WTC11 (cell line): ENCODE data around the gene PPP1R12B. TPM values are rescaled to one million over a fixed set of nuclear protein-coding genes. Genes with fewer than 3 reads are reported as not detected.
"Not testable (repeated sequence)": the region's sequence is repeated elsewhere in the genome, so short reads cannot be mapped to it uniquely, and the experiment has no call there.

Source experiments
- ATAC-seq: fragments of 200-7000 bp; cut with Tn5 transposase; 2 replicates; pipeline ENCODE4 v1.10.0; 2021; ENCODE audit warnings: mild to moderate bottlenecking, moderate library complexity
- CTCF ChIA-PET: fragments of 300-600 bp; sonication (Branson Sonifier 250); formaldehyde crosslinking; loops from one replicate; lab custom pipeline; 2021; ENCODE audit warnings: antibody characterized with exemption; lab: Charles Lee
- POLR2A ChIA-PET: fragments of 350-600 bp; sonication (Branson Sonifier 250); formaldehyde crosslinking; loops from one replicate; lab custom pipeline; 2021; ENCODE audit warnings: antibody characterized with exemption; lab: Charles Lee
- DNase-seq: peaks from one replicate; pipeline ENCODE4 v3.0.0; 2021; ENCODE audit warnings: low spot score
- H3K27ac Mint-ChIP-seq: 2 replicates; pipeline ENCODE4 v1.8.0; 2021; ENCODE audit warnings: mixed read lengths
- H3K27me3 Mint-ChIP-seq: 2 replicates; pipeline ENCODE4 v1.8.0; 2021; ENCODE audit warnings: low read depth, mild to moderate bottlenecking, moderate library complexity, mixed read lengths
- H3K36me3 Mint-ChIP-seq: 2 replicates; pipeline ENCODE4 v1.8.0; 2021; ENCODE audit warnings: mixed read lengths
- H3K4me1 Mint-ChIP-seq: 2 replicates; pipeline ENCODE4 v1.8.0; 2022; ENCODE audit warnings: mixed read lengths
- H3K4me3 Mint-ChIP-seq: 2 replicates; pipeline ENCODE4 v1.8.0; 2021; ENCODE audit warnings: mild to moderate bottlenecking, moderate library complexity, mixed read lengths
- H3K9me3 Mint-ChIP-seq: 2 replicates; pipeline ENCODE4 v1.8.0; 2021; ENCODE audit warnings: mixed read lengths
- CBFB ChIP-seq: sonication (generic); formaldehyde crosslinking; IDR thresholded peaks from 2 replicates; pipeline ENCODE4 v1.8.1; 2022; ENCODE audit warnings: mild to moderate bottlenecking, low read depth, missing genetic modification reagents
- FOXP4 ChIP-seq: sonication (generic); formaldehyde crosslinking; IDR thresholded peaks from 2 replicates; pipeline ENCODE4 v1.8.0; 2022; ENCODE audit warnings: mild to moderate bottlenecking, missing genetic modification reagents
- GABPB1 ChIP-seq: sonication (generic); formaldehyde crosslinking; IDR thresholded peaks from 2 replicates; pipeline ENCODE4 v1.8.1; 2023; ENCODE audit warnings: mild to moderate bottlenecking, missing genetic modification reagents
- IRF1 ChIP-seq: sonication (generic); formaldehyde crosslinking; IDR thresholded peaks from 2 replicates; pipeline ENCODE4 v1.8.0; 2023; ENCODE audit warnings: missing genetic modification reagents
- MXD4 ChIP-seq: fragments of 250-450 bp; sonication (Bioruptor Pico); IDR thresholded peaks from 2 replicates; pipeline ENCODE4 v1.8.0; 2021; ENCODE audit warnings: mild to moderate bottlenecking, moderate library complexity, borderline replicate concordance
- NFE2L1 ChIP-seq: sonication (generic); formaldehyde crosslinking; IDR thresholded peaks from 2 replicates; pipeline ENCODE4 v1.8.1; 2023; ENCODE audit warnings: missing genetic modification reagents
- NR3C1 ChIP-seq: sonication (generic); formaldehyde crosslinking; conservative IDR thresholded peaks from 2 replicates; pipeline ENCODE4 v1.8.1; 2023; ENCODE audit warnings: low read depth, mild to moderate bottlenecking, missing genetic modification reagents
- TCF7 ChIP-seq: sonication (generic); formaldehyde crosslinking; IDR thresholded peaks from 2 replicates; pipeline ENCODE4 v1.8.0; 2022; ENCODE audit warnings: mild to moderate bottlenecking, low read depth, missing genetic modification reagents, moderate library complexity
- USF2 ChIP-seq: sonication (generic); formaldehyde crosslinking; IDR thresholded peaks from 2 replicates; pipeline ENCODE4 v1.8.1; 2023; ENCODE audit warnings: mild to moderate bottlenecking, missing genetic modification reagents, moderate library complexity
- total RNA-seq: library from RNA; stranded (reverse); gene quantifications from 3 replicates; pipeline ENCODE4 v1.2.3, GENCODE V29; 2021
- TF ChIP-seq, protein P1 (sequence below): fragments of 250-450 bp; sonication (Bioruptor Pico); IDR thresholded peaks from 2 replicates; pipeline ENCODE4 v1.8.0; 2021; ENCODE audit warnings: mild to moderate bottlenecking
- TF ChIP-seq, protein P2 (sequence below): sonication (generic); formaldehyde crosslinking; IDR thresholded peaks from 2 replicates; pipeline ENCODE4 v1.8.0; 2023; ENCODE audit warnings: mild to moderate bottlenecking, missing genetic modification reagents
- TF ChIP-seq, protein P3 (sequence below): sonication (generic); formaldehyde crosslinking; IDR thresholded peaks from 2 replicates; pipeline ENCODE4 v1.8.1; 2022; ENCODE audit warnings: low read depth, mild to moderate bottlenecking, moderate library complexity, missing genetic modification reagents, borderline replicate concordance
- TF ChIP-seq, protein P4 (sequence below): sonication (generic); formaldehyde crosslinking; IDR thresholded peaks from 2 replicates; pipeline ENCODE4 v1.8.1; 2022; ENCODE audit warnings: missing genetic modification reagents, borderline replicate concordance
- TF ChIP-seq, protein P5 (sequence below): sonication (generic); formaldehyde crosslinking; IDR thresholded peaks from 2 replicates; pipeline ENCODE4 v1.8.1; 2023; ENCODE audit warnings: mild to moderate bottlenecking, missing genetic modification reagents
- TF ChIP-seq, protein P6 (sequence below): fragments of 250-450 bp; sonication (Bioruptor Pico); IDR thresholded peaks from 2 replicates; pipeline ENCODE4 v2.1.2; 2022; ENCODE audit warnings: mild to moderate bottlenecking, moderate library complexity

PPP1R12B gene
- total RNA-seq, 1 experiment from 2014 or later, result 19.2 TPM

- ChIA-PET POLR2A (no interaction called here), CTCF (interaction anchor here (0.6 kb wide), 1 partner anchor 675 kb away, joined by 6 read pairs; the partner anchor contains the start of gene ADORA1)
- ATAC-seq (no peak), DNase-seq (no peak)
- H3K4me3 Mint-ChIP-seq, result no peak overlapping the region
- no peak overlapping the region for H3K27ac Mint-ChIP-seq
- peaks cover 19% of the 10 kb centered on the region for H3K4me1 Mint-ChIP-seq
- no peaks in the 10 kb centered on the region for H3K27me3 Mint-ChIP-seq
- peaks cover 39% of the 10 kb centered on the region for H3K36me3 Mint-ChIP-seq
- H3K9me3 Mint-ChIP-seq, result peaks cover 10% of the 10 kb centered on the region
- TF ChIP-seq GABPB1 (CRISPR knock-in tag), result no peak
- TF ChIP-seq, protein P1, sequence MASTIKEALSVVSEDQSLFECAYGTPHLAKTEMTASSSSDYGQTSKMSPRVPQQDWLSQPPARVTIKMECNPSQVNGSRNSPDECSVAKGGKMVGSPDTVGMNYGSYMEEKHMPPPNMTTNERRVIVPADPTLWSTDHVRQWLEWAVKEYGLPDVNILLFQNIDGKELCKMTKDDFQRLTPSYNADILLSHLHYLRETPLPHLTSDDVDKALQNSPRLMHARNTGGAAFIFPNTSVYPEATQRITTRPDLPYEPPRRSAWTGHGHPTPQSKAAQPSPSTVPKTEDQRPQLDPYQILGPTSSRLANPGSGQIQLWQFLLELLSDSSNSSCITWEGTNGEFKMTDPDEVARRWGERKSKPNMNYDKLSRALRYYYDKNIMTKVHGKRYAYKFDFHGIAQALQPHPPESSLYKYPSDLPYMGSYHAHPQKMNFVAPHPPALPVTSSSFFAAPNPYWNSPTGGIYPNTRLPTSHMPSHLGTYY (CRISPR knock-in tag), result no peak
- TF ChIP-seq MXD4, result no peak
- TF ChIP-seq, protein P2, sequence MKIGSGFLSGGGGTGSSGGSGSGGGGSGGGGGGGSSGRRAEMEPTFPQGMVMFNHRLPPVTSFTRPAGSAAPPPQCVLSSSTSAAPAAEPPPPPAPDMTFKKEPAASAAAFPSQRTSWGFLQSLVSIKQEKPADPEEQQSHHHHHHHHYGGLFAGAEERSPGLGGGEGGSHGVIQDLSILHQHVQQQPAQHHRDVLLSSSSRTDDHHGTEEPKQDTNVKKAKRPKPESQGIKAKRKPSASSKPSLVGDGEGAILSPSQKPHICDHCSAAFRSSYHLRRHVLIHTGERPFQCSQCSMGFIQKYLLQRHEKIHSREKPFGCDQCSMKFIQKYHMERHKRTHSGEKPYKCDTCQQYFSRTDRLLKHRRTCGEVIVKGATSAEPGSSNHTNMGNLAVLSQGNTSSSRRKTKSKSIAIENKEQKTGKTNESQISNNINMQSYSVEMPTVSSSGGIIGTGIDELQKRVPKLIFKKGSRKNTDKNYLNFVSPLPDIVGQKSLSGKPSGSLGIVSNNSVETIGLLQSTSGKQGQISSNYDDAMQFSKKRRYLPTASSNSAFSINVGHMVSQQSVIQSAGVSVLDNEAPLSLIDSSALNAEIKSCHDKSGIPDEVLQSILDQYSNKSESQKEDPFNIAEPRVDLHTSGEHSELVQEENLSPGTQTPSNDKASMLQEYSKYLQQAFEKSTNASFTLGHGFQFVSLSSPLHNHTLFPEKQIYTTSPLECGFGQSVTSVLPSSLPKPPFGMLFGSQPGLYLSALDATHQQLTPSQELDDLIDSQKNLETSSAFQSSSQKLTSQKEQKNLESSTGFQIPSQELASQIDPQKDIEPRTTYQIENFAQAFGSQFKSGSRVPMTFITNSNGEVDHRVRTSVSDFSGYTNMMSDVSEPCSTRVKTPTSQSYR (CRISPR knock-in tag), result no peak
- TF ChIP-seq, protein P3, sequence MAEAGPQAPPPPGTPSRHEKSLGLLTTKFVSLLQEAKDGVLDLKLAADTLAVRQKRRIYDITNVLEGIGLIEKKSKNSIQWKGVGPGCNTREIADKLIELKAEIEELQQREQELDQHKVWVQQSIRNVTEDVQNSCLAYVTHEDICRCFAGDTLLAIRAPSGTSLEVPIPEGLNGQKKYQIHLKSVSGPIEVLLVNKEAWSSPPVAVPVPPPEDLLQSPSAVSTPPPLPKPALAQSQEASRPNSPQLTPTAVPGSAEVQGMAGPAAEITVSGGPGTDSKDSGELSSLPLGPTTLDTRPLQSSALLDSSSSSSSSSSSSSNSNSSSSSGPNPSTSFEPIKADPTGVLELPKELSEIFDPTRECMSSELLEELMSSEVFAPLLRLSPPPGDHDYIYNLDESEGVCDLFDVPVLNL, result no peak
- TF ChIP-seq IRF1 (CRISPR knock-in tag), result no peak
- no peak for TF ChIP-seq TCF7 (CRISPR knock-in tag)
- TF ChIP-seq NR3C1 (CRISPR knock-in tag), result no peak
- no peak for TF ChIP-seq USF2
- TF ChIP-seq CBFB (CRISPR knock-in tag), result no peak
- TF ChIP-seq NFE2L1 (CRISPR knock-in tag), result no peak
- no peak for TF ChIP-seq FOXP4 (CRISPR knock-in tag)
- TF ChIP-seq, protein P4, sequence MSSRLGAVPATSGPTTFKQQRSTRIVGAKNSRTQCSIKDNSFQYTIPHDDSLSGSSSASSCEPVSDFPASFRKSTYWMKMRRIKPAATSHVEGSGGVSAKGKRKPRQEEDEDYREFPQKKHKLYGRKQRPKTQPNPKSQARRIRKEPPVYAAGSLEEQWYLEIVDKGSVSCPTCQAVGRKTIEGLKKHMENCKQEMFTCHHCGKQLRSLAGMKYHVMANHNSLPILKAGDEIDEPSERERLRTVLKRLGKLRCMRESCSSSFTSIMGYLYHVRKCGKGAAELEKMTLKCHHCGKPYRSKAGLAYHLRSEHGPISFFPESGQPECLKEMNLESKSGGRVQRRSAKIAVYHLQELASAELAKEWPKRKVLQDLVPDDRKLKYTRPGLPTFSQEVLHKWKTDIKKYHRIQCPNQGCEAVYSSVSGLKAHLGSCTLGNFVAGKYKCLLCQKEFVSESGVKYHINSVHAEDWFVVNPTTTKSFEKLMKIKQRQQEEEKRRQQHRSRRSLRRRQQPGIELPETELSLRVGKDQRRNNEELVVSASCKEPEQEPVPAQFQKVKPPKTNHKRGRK (CRISPR knock-in tag), result no peak
- TF ChIP-seq, protein P5, sequence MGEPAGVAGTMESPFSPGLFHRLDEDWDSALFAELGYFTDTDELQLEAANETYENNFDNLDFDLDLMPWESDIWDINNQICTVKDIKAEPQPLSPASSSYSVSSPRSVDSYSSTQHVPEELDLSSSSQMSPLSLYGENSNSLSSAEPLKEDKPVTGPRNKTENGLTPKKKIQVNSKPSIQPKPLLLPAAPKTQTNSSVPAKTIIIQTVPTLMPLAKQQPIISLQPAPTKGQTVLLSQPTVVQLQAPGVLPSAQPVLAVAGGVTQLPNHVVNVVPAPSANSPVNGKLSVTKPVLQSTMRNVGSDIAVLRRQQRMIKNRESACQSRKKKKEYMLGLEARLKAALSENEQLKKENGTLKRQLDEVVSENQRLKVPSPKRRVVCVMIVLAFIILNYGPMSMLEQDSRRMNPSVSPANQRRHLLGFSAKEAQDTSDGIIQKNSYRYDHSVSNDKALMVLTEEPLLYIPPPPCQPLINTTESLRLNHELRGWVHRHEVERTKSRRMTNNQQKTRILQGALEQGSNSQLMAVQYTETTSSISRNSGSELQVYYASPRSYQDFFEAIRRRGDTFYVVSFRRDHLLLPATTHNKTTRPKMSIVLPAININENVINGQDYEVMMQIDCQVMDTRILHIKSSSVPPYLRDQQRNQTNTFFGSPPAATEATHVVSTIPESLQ (CRISPR knock-in tag), result no peak
- TF ChIP-seq, protein P6, sequence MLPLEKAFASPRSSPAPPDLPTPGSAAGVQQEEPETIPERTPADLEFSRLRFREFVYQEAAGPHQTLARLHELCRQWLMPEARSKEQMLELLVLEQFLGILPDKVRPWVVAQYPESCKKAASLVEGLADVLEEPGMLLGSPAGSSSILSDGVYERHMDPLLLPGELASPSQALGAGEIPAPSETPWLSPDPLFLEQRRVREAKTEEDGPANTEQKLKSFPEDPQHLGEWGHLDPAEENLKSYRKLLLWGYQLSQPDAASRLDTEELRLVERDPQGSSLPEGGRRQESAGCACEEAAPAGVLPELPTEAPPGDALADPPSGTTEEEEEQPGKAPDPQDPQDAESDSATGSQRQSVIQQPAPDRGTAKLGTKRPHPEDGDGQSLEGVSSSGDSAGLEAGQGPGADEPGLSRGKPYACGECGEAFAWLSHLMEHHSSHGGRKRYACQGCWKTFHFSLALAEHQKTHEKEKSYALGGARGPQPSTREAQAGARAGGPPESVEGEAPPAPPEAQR (CRISPR knock-in tag), result no peak
Measured at GRCh38 chr1:202452508-202452907, 104.0 kb downstream of the PPP1R12B start.

GRCh38 chr1:202456372-202457169 is 108.1 kb downstream of the PPP1R12B start:
- H3K4me3 Mint-ChIP-seq, ATAC-seq, DNase-seq, H3K9me3 Mint-ChIP-seq, POLR2A ChIA-PET, H3K27me3 Mint-ChIP-seq, H3K27ac Mint-ChIP-seq: not testable (repeated sequence)
- CTCF ChIA-PET, result interaction anchor here (0.7 kb wide), 1 partner anchor 611 kb away, joined by 3 read pairs; no protein-coding TSS in a partner anchor
- Mint-ChIP-seq H3K4me1 (peaks cover 23% of the 10 kb centered on the region), H3K36me3 (peaks cover 17% of the 10 kb centered on the region)

GRCh38 chr1:202458651-202459050 is 110.2 kb downstream of the PPP1R12B start:
- CTCF ChIA-PET, result interaction anchor here (0.9 kb wide), 1 partner anchor 117 kb away, joined by 3 read pairs; the partner anchor contains the start of gene UBE2T
- H3K4me1 Mint-ChIP-seq, result peaks cover 39% of the 10 kb centered on the region
- POLR2A ChIA-PET, H3K36me3 Mint-ChIP-seq, DNase-seq, H3K4me3 Mint-ChIP-seq, H3K9me3 Mint-ChIP-seq, H3K27ac Mint-ChIP-seq, H3K27me3 Mint-ChIP-seq: not testable (repeated sequence)
- peak; percentile 47; the same call in 1 of the 2 replicates for ATAC-seq
